Liver (tissue), 3 donors: ENCODE results near the gene DNAH8.

Experiments used
- GABPA ChIP-seq, 2 donors: IDR thresholded peaks in 1 of 2; conservative IDR thresholded peaks in 1 of 2; 2 replicates each; pipeline ENCODE4 v1.6.1; 2016; ENCODE audit warnings: antibody characterized with exemption in 2 of 2, mild to moderate bottlenecking in 1 of 2, moderate library complexity in 1 of 2
- HNF4A ChIP-seq, 2 donors: conservative IDR thresholded peaks; 2 replicates each; pipeline ENCODE4 v1.6.1; 2016; ENCODE audit warnings: antibody characterized with exemption in 2 of 2, mild to moderate bottlenecking in 2 of 2
- JUND ChIP-seq, 2 donors: IDR thresholded peaks; 2 replicates each; pipeline ENCODE4 v1.6.1; 2016; ENCODE audit warnings: antibody characterized with exemption in 2 of 2
- RXRA ChIP-seq, 2 donors: IDR thresholded peaks; 2 replicates each; pipeline ENCODE4 v1.6.1; 2017 to 2018; ENCODE audit warnings: antibody characterized with exemption in 2 of 2, mild to moderate bottlenecking in 1 of 2
- SP1 ChIP-seq: IDR thresholded peaks from 2 replicates; pipeline ENCODE4 v1.6.1; 2018; ENCODE audit warnings: antibody characterized with exemption, mild to moderate bottlenecking
- TAF1 ChIP-seq: conservative IDR thresholded peaks from 2 replicates; pipeline ENCODE4 v1.6.1; 2016; ENCODE audit warnings: antibody characterized with exemption, mild to moderate bottlenecking
- TF ChIP-seq, protein P1 (sequence below): fragments of 150-350 bp; IDR thresholded peaks from 2 replicates; pipeline ENCODE4 v1.5.1; 2017; ENCODE audit warnings: improper control_type of control experiment, low read depth, low read length; ENCODE audit not compliant: missing input control
- TF ChIP-seq, protein P2 (sequence below): IDR thresholded peaks from 2 replicates; pipeline ENCODE4 v1.6.1; 2016; ENCODE audit warnings: antibody characterized with exemption
- TF ChIP-seq, protein P3 (sequence below): IDR thresholded peaks from 2 replicates; pipeline ENCODE4 v1.6.1; 2016; ENCODE audit warnings: antibody characterized with exemption, mild to moderate bottlenecking
- donor health status: healthy.
- donor health status: healthy.

DNA sequence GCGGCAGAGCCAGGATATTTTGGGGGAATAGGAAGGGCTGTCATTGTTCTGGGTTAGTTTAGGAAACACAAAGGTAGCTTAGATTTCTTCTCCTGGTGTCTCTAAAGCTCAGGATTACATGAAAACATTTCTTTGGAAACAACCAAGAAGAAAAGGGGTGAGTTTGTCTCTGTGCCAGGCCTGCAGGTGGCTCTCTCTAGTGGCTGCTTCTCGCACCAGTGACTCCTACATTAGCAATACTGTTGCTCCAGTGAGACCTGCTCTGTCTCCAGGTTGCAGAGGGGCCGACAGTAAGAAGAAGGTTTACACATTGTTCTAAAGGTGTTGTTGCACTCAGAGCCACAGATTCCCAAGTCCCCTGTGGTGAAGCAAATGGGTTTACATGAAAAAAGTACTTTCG lies 228.9 kb downstream of the DNAH8 start:
- TF ChIP-seq, protein P1, sequence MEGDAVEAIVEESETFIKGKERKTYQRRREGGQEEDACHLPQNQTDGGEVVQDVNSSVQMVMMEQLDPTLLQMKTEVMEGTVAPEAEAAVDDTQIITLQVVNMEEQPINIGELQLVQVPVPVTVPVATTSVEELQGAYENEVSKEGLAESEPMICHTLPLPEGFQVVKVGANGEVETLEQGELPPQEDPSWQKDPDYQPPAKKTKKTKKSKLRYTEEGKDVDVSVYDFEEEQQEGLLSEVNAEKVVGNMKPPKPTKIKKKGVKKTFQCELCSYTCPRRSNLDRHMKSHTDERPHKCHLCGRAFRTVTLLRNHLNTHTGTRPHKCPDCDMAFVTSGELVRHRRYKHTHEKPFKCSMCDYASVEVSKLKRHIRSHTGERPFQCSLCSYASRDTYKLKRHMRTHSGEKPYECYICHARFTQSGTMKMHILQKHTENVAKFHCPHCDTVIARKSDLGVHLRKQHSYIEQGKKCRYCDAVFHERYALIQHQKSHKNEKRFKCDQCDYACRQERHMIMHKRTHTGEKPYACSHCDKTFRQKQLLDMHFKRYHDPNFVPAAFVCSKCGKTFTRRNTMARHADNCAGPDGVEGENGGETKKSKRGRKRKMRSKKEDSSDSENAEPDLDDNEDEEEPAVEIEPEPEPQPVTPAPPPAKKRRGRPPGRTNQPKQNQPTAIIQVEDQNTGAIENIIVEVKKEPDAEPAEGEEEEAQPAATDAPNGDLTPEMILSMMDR, result no peak
- TF ChIP-seq GABPA (IDR thresholded peaks at IDR 0.05 in 1 of 2, conservative IDR thresholded peaks at IDR 0.05 in 1 of 2) (no peak), SP1 (no peak), RXRA (IDR thresholded peaks at IDR 0.05) (no peak), JUND (IDR thresholded peaks at IDR 0.05) (no peak), TAF1 (no peak), HNF4A (conservative IDR thresholded peaks at IDR 0.05) (no peak)
- TF ChIP-seq, protein P2, sequence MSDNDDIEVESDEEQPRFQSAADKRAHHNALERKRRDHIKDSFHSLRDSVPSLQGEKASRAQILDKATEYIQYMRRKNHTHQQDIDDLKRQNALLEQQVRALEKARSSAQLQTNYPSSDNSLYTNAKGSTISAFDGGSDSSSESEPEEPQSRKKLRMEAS, result no peak
- TF ChIP-seq, protein P3, sequence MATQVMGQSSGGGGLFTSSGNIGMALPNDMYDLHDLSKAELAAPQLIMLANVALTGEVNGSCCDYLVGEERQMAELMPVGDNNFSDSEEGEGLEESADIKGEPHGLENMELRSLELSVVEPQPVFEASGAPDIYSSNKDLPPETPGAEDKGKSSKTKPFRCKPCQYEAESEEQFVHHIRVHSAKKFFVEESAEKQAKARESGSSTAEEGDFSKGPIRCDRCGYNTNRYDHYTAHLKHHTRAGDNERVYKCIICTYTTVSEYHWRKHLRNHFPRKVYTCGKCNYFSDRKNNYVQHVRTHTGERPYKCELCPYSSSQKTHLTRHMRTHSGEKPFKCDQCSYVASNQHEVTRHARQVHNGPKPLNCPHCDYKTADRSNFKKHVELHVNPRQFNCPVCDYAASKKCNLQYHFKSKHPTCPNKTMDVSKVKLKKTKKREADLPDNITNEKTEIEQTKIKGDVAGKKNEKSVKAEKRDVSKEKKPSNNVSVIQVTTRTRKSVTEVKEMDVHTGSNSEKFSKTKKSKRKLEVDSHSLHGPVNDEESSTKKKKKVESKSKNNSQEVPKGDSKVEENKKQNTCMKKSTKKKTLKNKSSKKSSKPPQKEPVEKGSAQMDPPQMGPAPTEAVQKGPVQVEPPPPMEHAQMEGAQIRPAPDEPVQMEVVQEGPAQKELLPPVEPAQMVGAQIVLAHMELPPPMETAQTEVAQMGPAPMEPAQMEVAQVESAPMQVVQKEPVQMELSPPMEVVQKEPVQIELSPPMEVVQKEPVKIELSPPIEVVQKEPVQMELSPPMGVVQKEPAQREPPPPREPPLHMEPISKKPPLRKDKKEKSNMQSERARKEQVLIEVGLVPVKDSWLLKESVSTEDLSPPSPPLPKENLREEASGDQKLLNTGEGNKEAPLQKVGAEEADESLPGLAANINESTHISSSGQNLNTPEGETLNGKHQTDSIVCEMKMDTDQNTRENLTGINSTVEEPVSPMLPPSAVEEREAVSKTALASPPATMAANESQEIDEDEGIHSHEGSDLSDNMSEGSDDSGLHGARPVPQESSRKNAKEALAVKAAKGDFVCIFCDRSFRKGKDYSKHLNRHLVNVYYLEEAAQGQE, result no peak
